Lung (tissue), 12 donors: ENCODE results near the gene OXNAD1. TPM values are rescaled to one million over a fixed set of nuclear protein-coding genes. Genes with fewer than 3 reads are reported as not detected.

Source experiments
- ATAC-seq: fragments of 200-7000 bp; cut with Tn5 transposase; one replicate; pipeline ENCODE4 v1.9.1; 2020; ENCODE audit warnings: moderate number of reproducible peaks; ENCODE audit not compliant: insufficient read depth, low FRiP score
- DNase-seq, 3 donors: peaks; one replicate each; pipeline ENCODE4 v3.0.0-alpha.2; 2013 to 2017
- H3K27ac ChIP-seq, 2 donors: one replicate each; pipeline ENCODE4 v1.5.1; 2013; ENCODE audit warnings: mild to moderate bottlenecking in 2 of 2, moderate library complexity in 2 of 2, control low read depth in 1 of 2, inconsistent platforms in 1 of 2, low read depth in 1 of 2, low read length in 1 of 2
- H3K27me3 ChIP-seq, 3 donors: one replicate each; pipeline ENCODE4 v1.5.1; 2013; ENCODE audit warnings: low read length in 2 of 3; ENCODE audit not compliant: control insufficient read depth in 3 of 3, insufficient read depth in 3 of 3
- H3K36me3 ChIP-seq, 4 donors: one replicate each; pipeline ENCODE4 v1.5.1; 2013; ENCODE audit warnings: low read length in 4 of 4, mild to moderate bottlenecking in 1 of 4, moderate library complexity in 1 of 4; ENCODE audit not compliant: control insufficient read depth in 4 of 4, insufficient read depth in 4 of 4
- H3K4me1 ChIP-seq, 5 donors: one replicate each; pipeline ENCODE4 v1.5.1; 2013; ENCODE audit warnings: low read length in 5 of 5, mild to moderate bottlenecking in 2 of 5, moderate library complexity in 1 of 5; ENCODE audit not compliant: control insufficient read depth in 5 of 5, insufficient read depth in 5 of 5
- H3K4me3 ChIP-seq: one replicate; pipeline ENCODE4 v1.5.1; 2013; ENCODE audit warnings: mild to moderate bottlenecking, control low read depth, moderate library complexity
- H3K9ac ChIP-seq, 2 donors: one replicate each; pipeline ENCODE4 v1.5.1; 2013; ENCODE audit warnings: low read length in 2 of 2, control low read depth in 1 of 2; ENCODE audit not compliant: insufficient read depth in 1 of 2
- H3K9me3 ChIP-seq, 4 donors: one replicate each; pipeline ENCODE4 v1.5.1; 2013; ENCODE audit warnings: low read length in 3 of 4, mild to moderate bottlenecking in 1 of 4, moderate library complexity in 1 of 4; ENCODE audit not compliant: control insufficient read depth in 4 of 4, insufficient read depth in 3 of 4
- WGBS, 2 donors: extraction: QIAGEN DNeasy Blood & Tissue Kit; methylation state at CpG; one replicate each; pipeline ENCODE4 v1.1.7; 2013; 5-methylcytosine and 5-hydroxymethylcytosine counted together
- polyA plus RNA-seq, 2 donors: library from polyadenylated mRNA; stranded (reverse); fragments of 200-250 nt; gene quantifications; one replicate each; pipeline ENCODE4 v1.2.1, GENCODE V29; 2013
- total RNA-seq, 2 donors: library from RNA; depleted of rRNA in 1 of 2; stranded (reverse); fragments of >200 nt in 1 of 2; gene quantifications; one replicate each; pipeline ENCODE4 v1.2.1, GENCODE V29; 2014 to 2021
- TF ChIP-seq, protein P1 (sequence below): IDR thresholded peaks from 2 replicates; pipeline ENCODE4 v1.5.1; 2012; ENCODE audit warnings: mild to moderate bottlenecking; ENCODE audit errors: control extremely low read depth, extremely low read depth
- donor health status: control.
- donor health status: control.
- donor health status: Bipolar disorder and iron deficiency.
- donor health status: healthy.
- donor health status: DM: yes; HTN: yes; CAD: no.

The OXNAD1 gene
- total and polyA plus RNA-seq, 4 donors = 4.4 to 23.4 (median 9.4) TPM

GRCh38 chr3:16297997-16298885 is 33.2 kb downstream of the OXNAD1 start:
- DNase-seq (no peak), ATAC-seq (no peak)
- Histone ChIP-seq H3K4me1 (peaks cover 2 to 13% (median 5%) of the 10 kb centered on the region in 5 donors), H3K27me3 (no peaks in the 10 kb centered on the region), H3K27ac (no peak overlapping the region), H3K4me3 (no peak overlapping the region), H3K9me3 (no peaks in the 10 kb centered on the region), H3K9ac (no peak overlapping the region), H3K36me3 (peaks cover 4 to 10% (median 5%) of the 10 kb centered on the region in 4 donors)
- TF ChIP-seq, protein P1, sequence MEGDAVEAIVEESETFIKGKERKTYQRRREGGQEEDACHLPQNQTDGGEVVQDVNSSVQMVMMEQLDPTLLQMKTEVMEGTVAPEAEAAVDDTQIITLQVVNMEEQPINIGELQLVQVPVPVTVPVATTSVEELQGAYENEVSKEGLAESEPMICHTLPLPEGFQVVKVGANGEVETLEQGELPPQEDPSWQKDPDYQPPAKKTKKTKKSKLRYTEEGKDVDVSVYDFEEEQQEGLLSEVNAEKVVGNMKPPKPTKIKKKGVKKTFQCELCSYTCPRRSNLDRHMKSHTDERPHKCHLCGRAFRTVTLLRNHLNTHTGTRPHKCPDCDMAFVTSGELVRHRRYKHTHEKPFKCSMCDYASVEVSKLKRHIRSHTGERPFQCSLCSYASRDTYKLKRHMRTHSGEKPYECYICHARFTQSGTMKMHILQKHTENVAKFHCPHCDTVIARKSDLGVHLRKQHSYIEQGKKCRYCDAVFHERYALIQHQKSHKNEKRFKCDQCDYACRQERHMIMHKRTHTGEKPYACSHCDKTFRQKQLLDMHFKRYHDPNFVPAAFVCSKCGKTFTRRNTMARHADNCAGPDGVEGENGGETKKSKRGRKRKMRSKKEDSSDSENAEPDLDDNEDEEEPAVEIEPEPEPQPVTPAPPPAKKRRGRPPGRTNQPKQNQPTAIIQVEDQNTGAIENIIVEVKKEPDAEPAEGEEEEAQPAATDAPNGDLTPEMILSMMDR = no peak
- WGBS, 2 donors = 80 to 84% methylated on average over 9 of the region's 9 CpGs

GRCh38 chr3:16298891-16299290 is 33.9 kb downstream of the OXNAD1 start:
- Histone ChIP-seq H3K4me3 (no peak overlapping the region), H3K9me3 (no peaks in the 10 kb centered on the region), H3K4me1 (peaks cover 2 to 18% (median 5%) of the 10 kb centered on the region in 5 donors), H3K27ac (no peak overlapping the region), H3K36me3 (peaks cover 0 to 10% (median 5%) of the 10 kb centered on the region in 4 donors), H3K27me3 (no peaks in the 10 kb centered on the region), H3K9ac (no peak overlapping the region)
- TF ChIP-seq, protein P1 = no peak
- ATAC-seq (no peak), DNase-seq (no peak)
- 90 to 97% methylated on average over 6 of the region's 6 CpGs for WGBS, 2 donors

DNA sequence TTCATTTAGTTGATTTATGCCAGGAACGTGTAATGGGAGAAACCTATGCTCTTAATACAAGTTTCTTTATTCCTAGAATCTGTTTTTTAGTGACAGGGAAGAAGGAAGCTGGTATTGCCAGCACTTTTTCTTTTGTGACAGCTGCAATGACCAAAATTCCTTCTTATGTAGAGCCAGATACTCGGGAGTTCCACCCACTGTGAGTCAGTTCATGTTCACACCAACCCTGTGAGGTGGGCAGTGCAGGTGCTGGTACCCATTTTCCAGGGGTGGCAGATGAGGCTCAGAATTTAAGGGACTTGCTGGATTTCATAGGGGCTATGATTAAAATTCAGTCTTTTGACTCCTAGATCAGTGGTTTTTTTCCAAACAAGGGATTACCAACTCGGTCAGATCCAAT is 34.7 kb downstream of the OXNAD1 start:
- Histone ChIP-seq H3K27me3 (no peaks in the 10 kb centered on the region), H3K9ac (no peak overlapping the region), H3K9me3 (no peaks in the 10 kb centered on the region), H3K4me1 (peaks cover 3 to 23% (median 5%) of the 10 kb centered on the region in 5 donors), H3K36me3 (peaks cover 0 to 10% (median 6%) of the 10 kb centered on the region in 4 donors), H3K27ac (no peak overlapping the region), H3K4me3 (no peak overlapping the region)
- no peak for DNase-seq
- 65 to 74% methylated on average over 3 of the region's 3 CpGs for WGBS, 2 donors
- no peak for ATAC-seq
- TF ChIP-seq, protein P1 = no peak
